Lower lobe of right lung (tissue), 2 donors: ENCODE results near the gene PDGFA. TPM values are rescaled to one million over a fixed set of nuclear protein-coding genes. Genes with fewer than 3 reads are reported as not detected.

Experiments
- ATAC-seq, 2 donors: fragments of 200-7000 bp; cut with Tn5 transposase; one replicate each; pipeline ENCODE4 v1.9.1; 2020 to 2022; ENCODE audit warnings: mild to moderate bottlenecking in 2 of 2, moderate library complexity in 2 of 2
- DNase-seq: peaks from one replicate; pipeline ENCODE4 v3.0.0-alpha.2; 2020
- H3K27ac ChIP-seq: fragments of 200-600 bp; one replicate; pipeline ENCODE4 v1.8.0; 2022
- H3K27me3 ChIP-seq: fragments of 200-600 bp; one replicate; pipeline ENCODE4 v1.8.0; 2022; ENCODE audit warnings: low read depth
- H3K36me3 ChIP-seq: fragments of 200-600 bp; one replicate; pipeline ENCODE4 v1.8.0; 2022; ENCODE audit warnings: mild to moderate bottlenecking
- H3K4me1 ChIP-seq: fragments of 200-600 bp; one replicate; pipeline ENCODE4 v1.8.0; 2022
- H3K4me3 ChIP-seq: fragments of 200-600 bp; one replicate; pipeline ENCODE4 v1.8.0; 2022; ENCODE audit warnings: mild to moderate bottlenecking
- H3K9me3 ChIP-seq: fragments of 200-600 bp; one replicate; pipeline ENCODE4 v1.8.0; 2022
- intact Hi-C: fragments of 100-400 bp; cut with DNase I; formaldehyde crosslinking; loops from one replicate; pipeline ENCODE4 v1.11.0; 2022
- total RNA-seq: library from RNA; stranded (reverse); fragmentation: NEBNext Ultra II Directional; extraction: Animal tissue kit (Norgen Biotek cat#: 25700); gene quantifications from one replicate; pipeline ENCODE4 v1.2.1, GENCODE V29; 2021
- TF ChIP-seq, protein P1 (sequence below): fragments of 200-600 bp; IDR thresholded peaks from one replicate; pipeline ENCODE4 v1.8.0; 2022; ENCODE audit warnings: antibody characterized with exemption, mild to moderate bottlenecking
- donor health status: DM: no; HTN: yes; CAD: no; lungs with severe emphysema.

Gene PDGFA
- total RNA-seq, 1 donor from 2014 or later: 27.1 TPM

DNA sequence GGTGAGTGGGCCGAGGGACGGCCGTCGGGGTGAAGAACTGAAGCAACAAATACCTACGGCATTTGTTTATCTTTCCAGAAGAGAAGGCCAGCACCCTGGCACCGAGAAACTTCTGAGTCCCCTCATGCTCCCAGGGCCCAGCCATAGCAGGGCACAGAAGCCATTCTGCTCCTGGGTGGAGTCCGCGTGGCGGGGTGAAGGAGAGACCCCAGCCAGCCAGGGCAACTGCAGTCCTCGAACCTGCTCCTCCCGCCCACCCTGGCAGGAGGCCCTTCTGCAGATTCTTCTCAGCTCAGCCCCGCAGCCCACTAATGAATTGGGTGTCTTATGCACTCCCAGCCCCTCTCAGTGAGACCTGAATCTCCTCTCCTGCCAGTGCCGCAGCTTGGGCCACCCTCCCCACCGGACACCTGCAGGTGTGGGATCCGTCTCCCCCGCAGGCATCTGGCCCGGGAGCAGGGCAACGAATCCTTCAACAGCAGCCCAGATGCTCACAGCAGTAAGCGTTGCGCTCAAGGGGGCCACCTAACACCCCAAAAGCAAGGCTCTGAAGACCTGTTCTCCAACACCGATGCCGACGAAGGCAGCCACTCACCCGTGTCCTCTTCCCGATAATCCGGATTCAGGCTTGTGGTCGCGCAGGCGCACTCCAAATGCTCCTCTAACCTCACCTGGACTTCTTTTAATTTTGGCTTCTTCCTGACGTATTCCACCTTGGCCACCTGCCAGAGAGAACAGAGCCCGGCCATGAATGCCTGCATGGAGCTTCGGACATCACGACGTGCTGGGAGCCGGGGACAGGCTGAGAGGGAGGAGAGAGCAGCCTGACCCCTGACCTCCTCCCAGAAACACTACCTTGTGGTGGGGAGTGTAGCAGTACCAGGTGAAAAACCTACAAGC, 18.9 kb downstream of the PDGFA start:
- Histone ChIP-seq H3K27me3 (no peaks in the 10 kb centered on the region), H3K9me3 (no peaks in the 10 kb centered on the region), H3K27ac (no peak overlapping the region), H3K36me3 (peaks cover 40% of the 10 kb centered on the region), H3K4me1 (peaks cover 22% of the 10 kb centered on the region), H3K4me3 (no peak overlapping the region)
- peak; percentile 40 for DNase-seq
- intact Hi-C loops: no loop called here
- no peak for ATAC-seq
- TF ChIP-seq, protein P1, sequence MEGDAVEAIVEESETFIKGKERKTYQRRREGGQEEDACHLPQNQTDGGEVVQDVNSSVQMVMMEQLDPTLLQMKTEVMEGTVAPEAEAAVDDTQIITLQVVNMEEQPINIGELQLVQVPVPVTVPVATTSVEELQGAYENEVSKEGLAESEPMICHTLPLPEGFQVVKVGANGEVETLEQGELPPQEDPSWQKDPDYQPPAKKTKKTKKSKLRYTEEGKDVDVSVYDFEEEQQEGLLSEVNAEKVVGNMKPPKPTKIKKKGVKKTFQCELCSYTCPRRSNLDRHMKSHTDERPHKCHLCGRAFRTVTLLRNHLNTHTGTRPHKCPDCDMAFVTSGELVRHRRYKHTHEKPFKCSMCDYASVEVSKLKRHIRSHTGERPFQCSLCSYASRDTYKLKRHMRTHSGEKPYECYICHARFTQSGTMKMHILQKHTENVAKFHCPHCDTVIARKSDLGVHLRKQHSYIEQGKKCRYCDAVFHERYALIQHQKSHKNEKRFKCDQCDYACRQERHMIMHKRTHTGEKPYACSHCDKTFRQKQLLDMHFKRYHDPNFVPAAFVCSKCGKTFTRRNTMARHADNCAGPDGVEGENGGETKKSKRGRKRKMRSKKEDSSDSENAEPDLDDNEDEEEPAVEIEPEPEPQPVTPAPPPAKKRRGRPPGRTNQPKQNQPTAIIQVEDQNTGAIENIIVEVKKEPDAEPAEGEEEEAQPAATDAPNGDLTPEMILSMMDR: no peak

DNA sequence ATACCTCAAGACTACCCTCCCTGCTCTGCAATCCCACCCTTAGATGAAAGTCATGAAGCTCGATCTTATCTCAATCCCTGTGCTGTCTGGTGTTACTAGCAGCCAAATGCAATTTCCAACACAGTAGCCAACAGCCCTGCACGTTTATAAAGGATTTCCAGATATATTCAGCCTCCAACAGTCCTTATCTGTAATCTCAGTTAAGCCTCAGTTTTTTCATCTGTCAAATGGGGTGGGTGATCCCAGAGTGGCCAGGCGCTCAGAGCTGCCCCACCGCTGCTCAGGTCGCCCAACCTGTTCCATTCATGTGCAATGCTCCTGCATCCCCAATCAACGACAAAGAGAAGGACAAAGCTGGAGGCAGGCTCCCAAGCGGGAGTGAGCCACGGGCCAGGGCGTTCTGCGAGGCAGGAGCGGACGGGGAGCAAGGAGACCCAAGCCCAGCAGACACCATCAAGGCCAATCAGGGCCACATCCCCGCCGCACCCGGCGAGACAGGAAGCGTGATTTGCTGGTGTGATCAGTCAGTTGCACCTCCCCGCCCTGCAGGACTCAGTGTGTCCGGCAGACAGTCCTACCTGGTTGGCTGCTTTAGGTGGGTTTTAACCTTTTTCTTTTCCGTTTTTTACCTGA, 19.7 kb downstream of the PDGFA start:
- Histone ChIP-seq H3K27ac (no peak overlapping the region), H3K9me3 (no peaks in the 10 kb centered on the region), H3K36me3 (peaks cover 40% of the 10 kb centered on the region), H3K4me1 (peaks cover 19% of the 10 kb centered on the region), H3K27me3 (no peaks in the 10 kb centered on the region), H3K4me3 (no peak overlapping the region)
- DNase-seq: peak; percentile 46
- no peak for ATAC-seq
- intact Hi-C loops: no loop called here
- TF ChIP-seq, protein P1: no peak

DNA sequence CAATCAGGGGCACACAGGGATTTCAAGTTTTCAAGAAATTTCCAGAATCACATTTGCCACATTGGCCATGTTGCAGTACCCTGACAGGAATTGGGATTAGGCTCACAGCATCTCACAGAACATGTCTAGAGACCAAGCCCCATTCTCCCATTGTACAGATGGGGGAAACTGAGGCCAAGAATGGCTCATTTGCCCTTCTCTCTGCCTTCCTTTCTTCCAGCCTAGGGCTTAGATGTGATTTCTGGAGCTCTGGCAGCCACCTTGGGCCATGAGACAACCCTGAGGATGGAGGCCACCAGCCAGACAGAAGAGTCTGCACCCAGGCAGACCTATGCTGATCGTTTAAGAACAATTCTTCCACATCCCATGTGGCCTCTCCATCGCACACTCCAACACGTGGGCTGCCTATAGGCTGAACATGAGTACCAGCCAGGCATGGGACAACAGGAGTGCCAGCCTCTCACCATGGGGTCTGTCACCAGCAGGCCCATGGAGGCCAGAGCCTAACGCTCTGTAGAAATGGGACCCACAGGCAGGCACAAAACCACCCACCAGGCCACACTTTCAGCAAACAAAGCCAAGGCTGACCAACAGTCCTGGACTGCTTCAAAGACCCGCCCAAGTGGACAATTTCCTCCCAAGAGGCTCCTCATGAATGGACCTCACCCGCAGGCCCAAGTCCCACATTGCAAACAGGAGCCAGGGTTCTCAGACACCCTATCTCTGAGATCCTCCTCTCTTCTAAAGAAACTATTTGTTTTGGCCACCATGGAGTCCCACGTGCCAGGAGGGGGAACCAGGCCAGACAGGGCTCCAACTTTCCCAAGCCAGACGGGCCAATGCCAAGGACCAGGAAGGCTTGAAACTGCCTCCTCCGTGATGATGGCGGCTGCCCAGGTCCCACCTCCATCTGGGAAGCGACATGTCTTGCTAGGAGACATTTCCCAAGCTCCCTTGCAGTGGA, 20.7 kb downstream of the PDGFA start:
- Histone ChIP-seq H3K4me3 (no peak overlapping the region), H3K27ac (no peak overlapping the region), H3K4me1 (peaks cover 9% of the 10 kb centered on the region), H3K36me3 (peaks cover 40% of the 10 kb centered on the region), H3K27me3 (no peaks in the 10 kb centered on the region), H3K9me3 (no peaks in the 10 kb centered on the region)
- peak; percentile 50 for DNase-seq
- TF ChIP-seq, protein P1: no peak
- ATAC-seq: peak in 1 of 2 donors; percentile 24
- intact Hi-C loops: no loop called here

DNA sequence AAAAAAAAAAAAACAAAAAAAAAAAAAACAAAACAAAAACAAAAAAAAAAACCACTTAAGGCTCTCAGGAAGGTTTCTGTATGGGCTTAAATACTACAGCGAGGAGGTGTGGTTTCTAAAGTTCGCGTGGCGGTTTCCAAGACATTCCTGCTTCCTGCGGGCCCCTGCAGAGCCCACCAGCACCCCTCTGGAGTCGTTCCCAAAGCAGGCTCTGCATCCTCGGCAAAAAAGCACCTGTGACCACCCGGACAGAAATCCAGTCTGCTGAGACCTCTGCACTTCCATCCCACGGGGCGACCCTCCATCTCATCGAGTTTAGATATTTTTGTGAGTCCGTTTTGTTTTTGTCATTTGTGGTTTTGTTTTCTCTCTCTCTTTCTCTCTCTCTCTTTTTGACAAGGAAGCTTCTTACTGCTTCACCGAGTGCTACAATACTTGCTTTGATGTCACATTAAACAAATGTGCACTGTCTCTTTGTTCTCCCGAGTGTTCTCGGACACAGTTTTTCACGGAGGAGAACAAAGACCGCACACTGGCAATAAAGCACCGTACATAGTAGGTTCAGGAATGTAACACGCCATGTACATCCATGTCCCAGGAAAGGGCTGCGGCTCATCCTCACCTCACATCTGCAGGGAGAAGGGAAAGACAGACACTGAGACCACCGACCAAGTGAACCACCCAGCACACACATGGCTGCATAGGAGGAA, 21.5 kb downstream of the PDGFA start:
- ATAC-seq: no peak
- no peaks in the 10 kb centered on the region for H3K27me3 ChIP-seq
- H3K36me3 ChIP-seq: peaks cover 40% of the 10 kb centered on the region
- intact Hi-C loops: no loop called here
- no peak overlapping the region for H3K27ac ChIP-seq
- H3K4me3 ChIP-seq: no peak overlapping the region
- DNase-seq: peak; percentile 26
- peaks cover 3% of the 10 kb centered on the region for H3K4me1 ChIP-seq
- H3K9me3 ChIP-seq: no peaks in the 10 kb centered on the region
- TF ChIP-seq, protein P1: no peak
